Spleen (tissue), 11 donors: ENCODE results near the gene HGS. TPM values are rescaled to one million over a fixed set of nuclear protein-coding genes. Genes with fewer than 3 reads are reported as not detected.
A peak's percentile ranks its signal among the peaks of the same experiment; 100 is the strongest.

ENCODE experiments used
- DNase-seq: peaks from one replicate; pipeline ENCODE4 v3.0.0-alpha.2; 2020
- H3K27ac ChIP-seq, 8 donors: fragments of 200-600 bp; sonication (generic) in 7 of 8; 1 replicate in 4 of 8; 2 replicates in 4 of 8; pipeline versions ENCODE4 v1.5.0 to v1.8.0; 2016 to 2021; ENCODE audit warnings: inconsistent platforms in 4 of 8, mild to moderate bottlenecking in 4 of 8, moderate library complexity in 1 of 8
- H3K27me3 ChIP-seq, 7 donors: fragments of 200-600 bp; sonication (generic) in 6 of 7; replicated peaks in 1 of 7; 1 replicate in 4 of 7; 2 replicates in 3 of 7; pipeline versions ENCODE4 v1.5.0 to v1.8.0; 2016 to 2021; ENCODE audit warnings: inconsistent platforms in 3 of 7, mild to moderate bottlenecking in 1 of 7
- H3K36me3 ChIP-seq, 6 donors: fragments of 200-600 bp; sonication (generic) in 5 of 6; 1 replicate in 4 of 6; 2 replicates in 2 of 6; pipeline versions ENCODE4 v1.5.0 to v1.8.0; 2016 to 2021; ENCODE audit warnings: inconsistent platforms in 2 of 6
- H3K4me1 ChIP-seq, 6 donors: fragments of 200-600 bp; sonication (generic) in 5 of 6; 1 replicate in 3 of 6; 2 replicates in 3 of 6; pipeline versions ENCODE4 v1.5.0 to v1.8.0; 2016 to 2021; ENCODE audit warnings: inconsistent platforms in 3 of 6
- H3K4me3 ChIP-seq, 8 donors: fragments of 200-600 bp; sonication (generic) in 7 of 8; 1 replicate in 4 of 8; 2 replicates in 4 of 8; pipeline versions ENCODE4 v1.5.0 to v1.8.0; 2016 to 2021; ENCODE audit warnings: inconsistent platforms in 4 of 8, mild to moderate bottlenecking in 4 of 8, moderate library complexity in 2 of 8
- H3K9me3 ChIP-seq, 8 donors: fragments of 200-600 bp; sonication (generic) in 7 of 8; 1 replicate in 4 of 8; 2 replicates in 4 of 8; pipeline versions ENCODE4 v1.5.0 to v1.8.0; 2016 to 2021; ENCODE audit warnings: inconsistent platforms in 4 of 8
- POLR2A ChIP-seq, 3 donors: fragments of 450-650 bp; IDR thresholded peaks; one replicate each; pipeline ENCODE4 v1.5.1; 2017; ENCODE audit warnings: antibody characterized with exemption in 3 of 3, mild to moderate bottlenecking in 1 of 3
- POLR2AphosphoS5 ChIP-seq, 3 donors: sonication (generic); formaldehyde crosslinking; IDR thresholded peaks; one replicate each; pipeline ENCODE4 v1.5.1; 2017; ENCODE audit warnings: antibody characterized with exemption in 3 of 3
- WGBS, 5 donors: extraction: QIAGEN DNeasy Blood & Tissue Kit in 3 of 5; methylation state at CpG; one replicate each; pipeline versions ENCODE4 v1.1.5 to v1.1.7; 2013 to 2018; 5-methylcytosine and 5-hydroxymethylcytosine counted together
- intact Hi-C: fragments of 100-400 bp; cut with DNase I; formaldehyde crosslinking; loops from one replicate; pipeline ENCODE4 v1.15.0; 2023; ENCODE audit warnings: low total_unique reads
- polyA plus RNA-seq, 3 donors: library from polyadenylated mRNA; stranded (reverse); fragments of 200-250 nt; gene quantifications; one replicate each; pipeline ENCODE4 v1.2.1, GENCODE V29; 2013
- total RNA-seq, 7 donors: library from RNA; depleted of rRNA in 3 of 7; stranded (reverse); fragments of >200 nt in 3 of 7; fragmentation: NEBNext Ultra II Directional in 4 of 7; extraction: Animal tissue kit (Norgen Biotek cat#: 25700) in 4 of 7; gene quantifications; one replicate each; pipeline versions ENCODE4 v1.1.0 to v1.2.1, GENCODE V29; 2016 to 2021
- TF ChIP-seq, protein P1 (sequence below), 11 experiments: fragments of 200-600 bp in 7 of 11; fragments of 450-650 bp in 4 of 11; sonication (generic) in 4 of 11; IDR thresholded peaks in 8 of 11; conservative IDR thresholded peaks in 3 of 11; 1 replicate in 7 of 11; 2 replicates in 4 of 11; pipeline versions ENCODE4 v1.4.0 to v1.8.0; 2016 to 2021; ENCODE audit warnings: antibody characterized with exemption in 11 of 11, inconsistent platforms in 4 of 11, mild to moderate bottlenecking in 1 of 11
- donor health status: healthy with polysubstance abuse.
- donor health status: DM: no; HTN: no; CAD: no; lungs with moderate emphysema.
- donor health status: DM: no; HTN: no; CAD: no.
- donor health status: Bipolar disorder and iron deficiency.
- donor health status: healthy.
- donor health status: DM: no; HTN: no; CAD: no.
- donor health status: DM: yes; HTN: yes; CAD: no.

Gene HGS
- total and polyA plus RNA-seq, 10 donors: 61.3 to 134 (median 106) TPM

DNA sequence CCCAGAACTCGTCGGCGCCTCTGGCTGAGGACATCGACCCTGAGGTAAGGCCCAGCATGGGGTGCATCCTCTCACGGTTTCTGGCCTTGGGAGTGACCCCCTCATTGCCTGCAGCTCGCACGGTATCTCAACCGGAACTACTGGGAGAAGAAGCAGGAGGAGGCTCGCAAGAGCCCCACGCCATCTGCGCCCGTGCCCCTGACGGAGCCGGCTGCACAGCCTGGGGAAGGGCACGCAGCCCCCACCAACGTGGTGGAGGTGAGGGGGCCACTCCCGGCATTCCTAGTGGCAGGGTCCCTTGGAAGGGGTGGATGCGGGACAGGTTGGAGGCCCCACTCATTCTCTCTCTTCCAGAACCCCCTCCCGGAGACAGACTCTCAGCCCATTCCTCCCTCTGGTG is 11.0 kb downstream of the HGS start:
- Histone ChIP-seq H3K4me3 (no peak overlapping the region), H3K36me3 (peaks cover 3 to 100% (median 99%) of the 10 kb centered on the region in 6 donors), H3K27ac (no peak overlapping the region), H3K27me3 (no peaks in the 10 kb centered on the region), H3K9me3 (no peaks in the 10 kb centered on the region), H3K4me1 (peaks cover 0 to 9% (median 0%) of the 10 kb centered on the region in 6 donors)
- DNase-seq: no peak
- TF ChIP-seq, protein P1, sequence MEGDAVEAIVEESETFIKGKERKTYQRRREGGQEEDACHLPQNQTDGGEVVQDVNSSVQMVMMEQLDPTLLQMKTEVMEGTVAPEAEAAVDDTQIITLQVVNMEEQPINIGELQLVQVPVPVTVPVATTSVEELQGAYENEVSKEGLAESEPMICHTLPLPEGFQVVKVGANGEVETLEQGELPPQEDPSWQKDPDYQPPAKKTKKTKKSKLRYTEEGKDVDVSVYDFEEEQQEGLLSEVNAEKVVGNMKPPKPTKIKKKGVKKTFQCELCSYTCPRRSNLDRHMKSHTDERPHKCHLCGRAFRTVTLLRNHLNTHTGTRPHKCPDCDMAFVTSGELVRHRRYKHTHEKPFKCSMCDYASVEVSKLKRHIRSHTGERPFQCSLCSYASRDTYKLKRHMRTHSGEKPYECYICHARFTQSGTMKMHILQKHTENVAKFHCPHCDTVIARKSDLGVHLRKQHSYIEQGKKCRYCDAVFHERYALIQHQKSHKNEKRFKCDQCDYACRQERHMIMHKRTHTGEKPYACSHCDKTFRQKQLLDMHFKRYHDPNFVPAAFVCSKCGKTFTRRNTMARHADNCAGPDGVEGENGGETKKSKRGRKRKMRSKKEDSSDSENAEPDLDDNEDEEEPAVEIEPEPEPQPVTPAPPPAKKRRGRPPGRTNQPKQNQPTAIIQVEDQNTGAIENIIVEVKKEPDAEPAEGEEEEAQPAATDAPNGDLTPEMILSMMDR (IDR thresholded peaks at IDR 0.05 in 8 of 11, conservative IDR thresholded peaks at IDR 0.05 in 3 of 11): no peak
- TF ChIP-seq POLR2AphosphoS5 (IDR thresholded peaks at IDR 0.05): no peak
- TF ChIP-seq POLR2A (IDR thresholded peaks at IDR 0.05): no peak
- intact Hi-C loops: no loop called here
- 91 to 98% (median 94%) methylated on average over 17 to 19 of the region's 19 CpGs for WGBS, 5 donors

DNA sequence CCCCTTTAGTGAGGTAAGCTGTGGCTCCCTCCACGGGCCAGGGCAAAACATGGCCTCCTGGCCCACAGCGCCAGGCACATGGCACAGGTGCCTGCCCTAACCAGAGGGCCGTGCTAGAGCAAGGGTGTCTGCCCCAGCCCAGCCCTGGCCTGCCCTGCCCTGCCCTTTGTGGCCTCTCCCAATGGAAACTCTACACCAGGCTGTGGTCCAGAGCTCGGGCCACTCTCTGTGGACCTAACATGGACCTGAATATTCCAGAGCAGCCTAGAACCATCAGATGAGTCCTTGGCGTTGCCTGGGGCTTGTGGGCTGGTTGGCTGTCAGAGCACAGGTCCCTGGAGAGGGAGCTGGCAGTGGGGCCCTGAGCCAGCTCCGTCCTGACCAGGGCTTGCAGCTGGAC is 11.4 kb downstream of the HGS start:
- TF ChIP-seq POLR2AphosphoS5 (IDR thresholded peaks at IDR 0.05) (no peak), POLR2A (IDR thresholded peaks at IDR 0.05) (no peak)
- TF ChIP-seq, protein P1 (IDR thresholded peaks at IDR 0.05 in 8 of 11, conservative IDR thresholded peaks at IDR 0.05 in 3 of 11): no peak
- WGBS, 5 donors: 89 to 100% (median 93%) methylated on average over 2 to 6 of the region's 6 CpGs
- no peak overlapping the region for H3K27ac ChIP-seq

DNA sequence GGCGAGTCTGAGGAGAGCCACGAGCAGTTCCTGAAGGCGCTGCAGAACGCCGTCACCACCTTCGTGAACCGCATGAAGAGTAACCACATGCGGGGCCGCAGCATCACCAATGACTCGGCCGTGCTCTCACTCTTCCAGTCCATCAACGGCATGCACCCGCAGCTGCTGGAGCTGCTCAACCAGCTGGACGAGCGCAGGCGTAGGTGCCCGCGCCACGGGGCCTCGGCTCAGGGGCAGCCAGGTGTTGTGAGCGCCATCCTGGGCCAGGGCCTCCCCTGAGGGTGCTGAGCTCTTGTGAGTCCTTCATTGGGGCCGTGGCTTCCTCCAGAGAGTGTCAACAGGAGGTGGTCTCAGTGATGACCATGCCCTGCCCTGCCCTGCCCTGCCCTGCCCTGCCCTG is 12.0 kb downstream of the HGS start:
- peaks cover 0 to 15% (median 5%) of the 10 kb centered on the region in 6 donors for H3K4me1 ChIP-seq
- TF ChIP-seq POLR2AphosphoS5 (IDR thresholded peaks at IDR 0.05) (peak in 1 of 3 donors; percentile 50), POLR2A (IDR thresholded peaks at IDR 0.05) (no peak)
- TF ChIP-seq, protein P1 (IDR thresholded peaks at IDR 0.05 in 8 of 11, conservative IDR thresholded peaks at IDR 0.05 in 3 of 11): no peak
- intact Hi-C loops: no loop called here
- peaks cover 3 to 100% (median 98%) of the 10 kb centered on the region in 6 donors for H3K36me3 ChIP-seq
- no peak overlapping the region for H3K4me3 ChIP-seq
- WGBS, 5 donors: 92 to 100% (median 95%) methylated on average over 10 to 22 of the region's 22 CpGs; no CpG with 5 or more reads in 1 of the 5 donors
- no peaks in the 10 kb centered on the region for H3K27me3 ChIP-seq
- DNase-seq: no peak
- no peaks in the 10 kb centered on the region for H3K9me3 ChIP-seq
- no peak overlapping the region for H3K27ac ChIP-seq

More for the DNA sequence above, 11.4 kb downstream of the HGS start:
- peaks cover 0 to 9% (median 0%) of the 10 kb centered on the region in 6 donors for H3K4me1 ChIP-seq
- DNase-seq: no peak
- no peaks in the 10 kb centered on the region for H3K9me3 ChIP-seq
- H3K4me3 ChIP-seq: no peak overlapping the region
- intact Hi-C loops: no loop called here
- peaks cover 3 to 100% (median 98%) of the 10 kb centered on the region in 6 donors for H3K36me3 ChIP-seq
- no peaks in the 10 kb centered on the region for H3K27me3 ChIP-seq

DNA sequence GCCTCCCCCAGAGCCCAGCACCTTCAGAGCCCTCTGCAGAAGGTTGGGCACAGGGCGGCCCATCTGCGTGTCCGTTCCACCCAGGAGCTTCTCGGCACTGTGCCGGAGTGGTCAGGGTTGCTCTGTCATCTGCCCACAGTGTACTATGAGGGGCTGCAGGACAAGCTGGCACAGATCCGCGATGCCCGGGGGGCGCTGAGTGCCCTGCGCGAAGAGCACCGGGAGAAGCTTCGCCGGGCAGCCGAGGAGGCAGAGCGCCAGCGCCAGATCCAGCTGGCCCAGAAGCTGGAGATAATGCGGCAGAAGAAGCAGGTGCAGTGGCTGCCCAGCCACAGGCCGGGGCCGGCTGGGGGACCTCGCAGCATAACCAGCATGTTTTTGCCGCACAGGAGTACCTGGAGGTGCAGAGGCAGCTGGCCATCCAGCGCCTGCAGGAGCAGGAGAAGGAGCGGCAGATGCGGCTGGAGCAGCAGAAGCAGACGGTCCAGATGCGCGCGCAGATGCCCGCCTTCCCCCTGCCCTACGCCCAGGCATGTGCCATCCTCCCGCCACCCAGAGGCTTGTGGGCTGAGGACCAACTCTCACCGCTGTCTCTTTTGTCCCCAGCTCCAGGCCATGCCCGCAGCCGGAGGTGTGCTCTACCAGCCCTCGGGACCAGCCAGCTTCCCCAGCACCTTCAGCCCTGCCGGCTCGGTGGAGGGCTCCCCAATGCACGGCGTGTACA is 12.6 kb downstream of the HGS start:
- intact Hi-C loops: no loop called here
- peaks cover 3 to 100% (median 98%) of the 10 kb centered on the region in 6 donors for H3K36me3 ChIP-seq
- no peak overlapping the region for H3K27ac ChIP-seq
- no peaks in the 10 kb centered on the region for H3K9me3 ChIP-seq
- DNase-seq: no peak
- TF ChIP-seq POLR2A (IDR thresholded peaks at IDR 0.05) (no peak), POLR2AphosphoS5 (IDR thresholded peaks at IDR 0.05) (no peak)
- TF ChIP-seq, protein P1 (IDR thresholded peaks at IDR 0.05 in 8 of 11, conservative IDR thresholded peaks at IDR 0.05 in 3 of 11): no peak
- no peaks in the 10 kb centered on the region for H3K27me3 ChIP-seq
- WGBS, 5 donors: 94 to 97% (median 96%) methylated on average over 21 to 40 of the region's 40 CpGs
- H3K4me1 ChIP-seq: peaks cover 1 to 20% (median 10%) of the 10 kb centered on the region in 6 donors
- no peak overlapping the region for H3K4me3 ChIP-seq
